Mucosa of descending colon (tissue), 3 donors: ENCODE measurements around the gene RANBP9. TPM values are rescaled to one million over a fixed set of nuclear protein-coding genes. Genes with fewer than 3 reads are reported as not detected.

ENCODE experiments used
- ATAC-seq: fragments of 200-7000 bp; cut with Tn5 transposase; one replicate; pipeline ENCODE4 v1.9.1; 2020; ENCODE audit warnings: mild to moderate bottlenecking, moderate library complexity
- DNase-seq, 3 donors: peaks; one replicate each; pipeline ENCODE4 v3.0.0-alpha.2; 2020
- H3K36me3 ChIP-seq: fragments of 200-600 bp; one replicate; pipeline ENCODE4 v1.8.0; 2021; ENCODE audit warnings: low read depth, mild to moderate bottlenecking
- H3K4me1 ChIP-seq: fragments of 200-600 bp; one replicate; pipeline ENCODE4 v1.8.0; 2021; ENCODE audit warnings: low read depth, mild to moderate bottlenecking
- H3K4me3 ChIP-seq: fragments of 200-600 bp; one replicate; pipeline ENCODE4 v1.8.0; 2021; ENCODE audit warnings: mild to moderate bottlenecking
- H3K9me3 ChIP-seq: fragments of 200-600 bp; one replicate; pipeline ENCODE4 v1.8.0; 2021; ENCODE audit warnings: mild to moderate bottlenecking
- CTCF ChIP-seq: fragments of 200-600 bp; IDR thresholded peaks from one replicate; pipeline ENCODE4 v1.8.0; 2022; ENCODE audit warnings: antibody characterized with exemption, mild to moderate bottlenecking
- intact Hi-C, 2 donors: fragments of 100-400 bp; cut with DNase I in 1 of 2; cut with micrococcal nuclease in 1 of 2; formaldehyde crosslinking; loops; one replicate each; pipeline versions ENCODE4 v1.11.0 to v1.11.1; 2022; cut with DNase I, micrococcal nuclease
- long read RNA-seq, 2 donors: library from polyadenylated mRNA; unstranded; transcript quantifications; one replicate each; pipeline ENCODE4 v2.0.0, GENCODE V29; 2019 to 2021
- total RNA-seq, 3 donors: library from RNA; stranded (reverse); fragmentation: NEBNext Ultra II Directional in 2 of 3; extraction: Animal tissue kit (Norgen Biotek cat#: 25700) in 2 of 3; gene quantifications; one replicate each; pipeline versions ENCODE4 v1.2.1 to v1.2.4, GENCODE V29; 2021 to 2023
- donor health status: DM: no; HTN: no; CAD: no; lungs with moderate emphysema.
- donor health status: DM: no; HTN: no; CAD: no.
- donor health status: DM: no; HTN: yes; CAD: no.

Gene RANBP9
- 10 to 100 TPM; 33.4 to 58.4 (median 38.7) TPM for total RNA-seq
- long read RNA-seq, donor 1, transcript RANBP9-201 (14 exons, 3,113 nt) = major isoform, 23 of 38 reads
- long read RNA-seq, donor 1, partial matches to known transcripts = 8 of 38 reads
- long read RNA-seq, donor 1, other reads (novel, unspliced or antisense) = 7 of 38 reads
- long read RNA-seq, donor 2, partial matches to known transcripts = 0 of 1 reads
- long read RNA-seq, donor 2, other reads (novel, unspliced or antisense) = 1 of 1 reads

DNA sequence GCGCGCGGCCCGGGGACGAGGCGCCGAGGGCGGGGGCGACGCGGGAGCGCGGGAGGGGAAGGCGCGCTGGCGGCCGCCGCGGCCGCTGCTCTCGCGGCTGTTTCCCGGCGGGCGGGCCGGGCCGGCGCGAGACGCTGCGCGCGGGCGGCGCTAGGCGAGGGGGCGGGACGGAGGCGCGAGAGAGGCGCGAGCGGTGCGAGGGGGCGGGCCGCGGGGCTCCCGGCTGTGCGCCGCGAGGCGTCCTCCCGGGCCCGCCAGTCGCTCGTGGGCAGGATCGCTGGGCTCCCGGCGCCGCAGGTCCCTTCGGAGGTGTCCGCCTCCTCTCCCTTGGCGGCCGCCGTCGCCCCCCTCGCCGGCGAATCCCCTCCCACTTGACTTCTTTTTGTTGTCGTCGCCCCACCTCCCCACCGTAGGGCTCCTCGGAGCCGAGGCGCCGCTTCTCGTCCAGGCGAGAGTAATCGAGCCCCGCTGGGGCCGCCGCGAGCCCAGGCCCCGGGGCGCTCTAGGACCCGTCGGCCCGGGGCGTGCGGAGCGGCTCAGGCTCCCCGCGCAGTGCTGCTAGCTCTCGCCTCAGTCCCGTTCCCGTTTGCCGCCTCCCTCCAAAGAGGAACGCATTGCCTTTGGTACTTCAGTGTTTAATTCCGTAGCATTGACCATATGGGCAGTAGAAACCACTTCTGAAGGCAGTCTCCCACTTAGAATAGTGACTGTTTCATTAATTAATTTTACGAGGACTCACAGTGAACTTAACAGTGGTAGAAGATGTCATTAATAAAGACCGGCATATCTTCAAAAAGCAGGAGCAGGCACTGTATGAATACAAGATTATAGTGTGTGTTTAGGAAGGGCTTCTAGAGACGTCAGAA, at the start of gene RANBP9:
RANBP9 (minus strand) TSS at position 103 of the 866 bp plus-strand sequence. CDS start 330 bp downstream, outside the sequence.
- peak; percentile 91 for ATAC-seq
- H3K4me3 ChIP-seq = peak within 1 kb of the TSS; percentile 73
- intact Hi-C loops = no loop called here

GRCh38 chr6:13760307-13761304, 49.0 kb upstream of the RANBP9 start:
- intact Hi-C loops = no loop called here
- Histone ChIP-seq H3K9me3 (no peaks in the 10 kb centered on the region), H3K36me3 (no peaks in the 10 kb centered on the region), H3K4me3 (no peak overlapping the region), H3K4me1 (peaks cover 3% of the 10 kb centered on the region)
- TF ChIP-seq CTCF = no peak
- ATAC-seq (peak; percentile 31), DNase-seq (peak in 1 of 3 donors; percentile 9)

More for the DNA sequence above, at the start of gene RANBP9:
- Histone ChIP-seq H3K9me3 (no peaks in the 10 kb centered on the region), H3K4me1 (peaks cover 23% of the 10 kb centered on the region), H3K36me3 (no peaks in the 10 kb centered on the region)
- TF ChIP-seq CTCF = no peak
- peak; percentile 85 to 95 (median 93) for DNase-seq

GRCh38 chr6:13759025-13759424, 47.4 kb upstream of the RANBP9 start:
- H3K4me1 ChIP-seq = peaks cover 3% of the 10 kb centered on the region
- no peaks in the 10 kb centered on the region for H3K36me3 ChIP-seq
- no peaks in the 10 kb centered on the region for H3K9me3 ChIP-seq
- no peak for ATAC-seq
- intact Hi-C loops = no loop called here
- H3K4me3 ChIP-seq = no peak overlapping the region
- no peak for TF ChIP-seq CTCF
- no peak for DNase-seq

- Histone ChIP-seq H3K4me1 (no peaks in the 10 kb centered on the region), H3K9me3 (no peaks in the 10 kb centered on the region), H3K36me3 (no peaks in the 10 kb centered on the region), H3K4me3 (no peak overlapping the region)
- no peak for DNase-seq
- no peak for TF ChIP-seq CTCF
- ATAC-seq = no peak
- intact Hi-C loops = no loop called here
Observed at GRCh38 chr6:13754644-13755043, 43.0 kb upstream of the RANBP9 start.

GRCh38 chr6:13743736-13744127, 32.1 kb upstream of the RANBP9 start:
- TF ChIP-seq CTCF = no peak

More at GRCh38 chr6:13743736-13744127, 32.1 kb upstream of the RANBP9 start:
- intact Hi-C loops = no loop called here
- H3K4me3 ChIP-seq = no peak overlapping the region
- no peaks in the 10 kb centered on the region for H3K4me1 ChIP-seq
- DNase-seq (no peak), ATAC-seq (no peak)
- no peaks in the 10 kb centered on the region for H3K36me3 ChIP-seq
- no peaks in the 10 kb centered on the region for H3K9me3 ChIP-seq
